ENCODE results near the gene MMP14. TPM values are rescaled to one million over a fixed set of nuclear protein-coding genes. Genes with fewer than 3 reads are reported as not detected.
"Not testable (repeated sequence)": the region's sequence is repeated elsewhere in the genome, so short reads cannot be mapped to it uniquely, and the experiment has no call there.

Gene MMP14
- total RNA-seq, 2 experiments from 2014 or later: 1.8 to 2.1 TPM

DNA sequence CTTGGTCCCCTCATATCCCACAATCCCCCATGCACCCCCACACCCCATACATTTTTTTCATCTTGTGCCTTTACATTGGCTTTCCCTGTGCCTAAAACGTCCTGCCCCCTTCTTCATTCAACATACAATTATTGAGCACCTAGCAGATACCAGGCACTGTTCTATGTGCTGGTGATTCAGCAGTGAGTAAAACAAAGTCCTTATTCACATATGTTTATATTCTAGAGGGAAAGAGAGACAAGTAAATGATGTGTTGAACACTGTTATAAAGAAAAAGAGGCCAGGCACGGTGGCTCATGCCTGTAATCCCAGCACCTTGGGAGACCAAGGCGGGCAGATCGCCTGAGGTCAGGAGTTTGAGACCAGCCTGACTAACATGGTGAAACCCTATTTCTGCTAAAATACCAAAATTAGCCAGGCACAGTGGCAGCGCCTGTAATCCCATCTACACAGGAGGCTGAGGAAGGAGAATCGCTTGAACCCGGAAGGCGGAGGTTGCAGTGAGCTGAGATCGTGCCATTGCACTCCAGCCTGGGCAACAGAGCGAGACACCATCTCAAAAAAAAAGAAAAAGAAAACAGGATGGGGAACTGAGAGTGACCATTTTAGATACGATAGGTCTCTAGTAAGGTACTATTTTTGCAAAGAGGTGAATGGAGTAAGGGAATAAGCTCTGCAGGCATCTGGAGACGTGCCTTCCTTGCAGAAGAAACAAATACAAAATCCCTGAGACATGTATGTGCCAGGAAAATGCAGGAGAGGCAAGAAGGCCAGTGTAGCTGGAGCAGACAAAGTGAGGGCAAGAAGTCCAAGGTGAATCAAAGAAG is 33.3 kb upstream of the MMP14 start:
- H3K4me1 Mint-ChIP-seq: no peaks in the 10 kb centered on the region
- POLR2A ChIA-PET: no interaction called here
- no peaks in the 10 kb centered on the region for H3K9me3 Mint-ChIP-seq
- no peak for DNase-seq
- no peak overlapping the region for H3K27ac Mint-ChIP-seq
- peaks cover 26% of the 10 kb centered on the region for H3K27me3 Mint-ChIP-seq
- H3K4me3 Mint-ChIP-seq: no peak overlapping the region
- CTCF ChIA-PET: interaction anchor here (0.5 to 0.9 kb wide), 2 partner anchors 97 to 234 kb away, joined by 3 read pairs; no protein-coding TSS in a partner anchor
- no peaks in the 10 kb centered on the region for H3K36me3 Mint-ChIP-seq (ENCODE audit: low read depth)

DNA sequence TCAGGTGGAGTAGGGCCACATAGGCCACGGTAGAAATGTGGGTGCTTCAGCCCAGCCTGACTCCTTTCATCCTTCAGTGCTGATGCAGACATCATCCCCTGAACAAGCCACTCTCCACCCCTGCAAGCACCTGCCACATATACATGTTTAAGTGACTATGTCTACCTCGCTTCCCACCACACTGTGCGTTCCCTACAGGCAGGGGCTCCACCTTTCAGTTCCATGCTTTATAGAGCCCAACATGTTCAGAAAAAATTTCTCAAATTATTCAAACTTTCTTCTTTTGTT is 32.8 kb upstream of the MMP14 start:
- Mint-ChIP-seq H3K9me3 (no peaks in the 10 kb centered on the region), H3K4me3 (no peak overlapping the region), H3K27me3 (peaks cover 24% of the 10 kb centered on the region), H3K4me1 (no peaks in the 10 kb centered on the region), H3K27ac (no peak overlapping the region), H3K36me3 (ENCODE audit: low read depth) (no peaks in the 10 kb centered on the region)
- no peak for DNase-seq
- ChIA-PET CTCF (interaction anchor here (0.5 to 0.9 kb wide), 2 partner anchors 96 to 234 kb away, joined by 3 read pairs; no protein-coding TSS in a partner anchor), POLR2A (no interaction called here)

DNA sequence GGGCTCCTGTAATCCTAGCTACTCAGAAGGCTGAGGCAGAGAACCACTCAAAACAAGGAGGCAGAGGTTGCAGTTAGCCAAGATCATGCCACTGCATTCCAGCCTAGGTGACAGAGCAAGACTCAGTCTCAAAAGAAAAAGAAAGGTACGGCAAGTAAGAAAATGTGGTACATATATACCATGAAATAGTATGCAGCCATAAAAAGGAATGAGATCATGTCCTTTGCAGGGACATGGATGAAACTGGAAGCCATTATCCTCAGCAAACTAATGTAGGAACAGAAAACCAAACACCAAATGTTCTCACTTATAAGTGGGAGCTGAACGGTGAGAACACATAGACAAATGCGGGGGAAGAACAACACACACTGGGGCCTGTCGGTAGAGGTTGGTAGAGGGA is 31.1 kb upstream of the MMP14 start:
- H3K9me3 Mint-ChIP-seq; H3K36me3 Mint-ChIP-seq (ENCODE audit: low read depth); H3K27ac Mint-ChIP-seq; DNase-seq; H3K4me1 Mint-ChIP-seq; POLR2A ChIA-PET; H3K4me3 Mint-ChIP-seq: not testable (repeated sequence)
- CTCF ChIA-PET: interaction anchor here (0.6 to 1.3 kb wide), 3 partner anchors 18 to 235 kb away, joined by 4 read pairs; no protein-coding TSS in a partner anchor
- peaks cover 15% of the 10 kb centered on the region for H3K27me3 Mint-ChIP-seq

DNA sequence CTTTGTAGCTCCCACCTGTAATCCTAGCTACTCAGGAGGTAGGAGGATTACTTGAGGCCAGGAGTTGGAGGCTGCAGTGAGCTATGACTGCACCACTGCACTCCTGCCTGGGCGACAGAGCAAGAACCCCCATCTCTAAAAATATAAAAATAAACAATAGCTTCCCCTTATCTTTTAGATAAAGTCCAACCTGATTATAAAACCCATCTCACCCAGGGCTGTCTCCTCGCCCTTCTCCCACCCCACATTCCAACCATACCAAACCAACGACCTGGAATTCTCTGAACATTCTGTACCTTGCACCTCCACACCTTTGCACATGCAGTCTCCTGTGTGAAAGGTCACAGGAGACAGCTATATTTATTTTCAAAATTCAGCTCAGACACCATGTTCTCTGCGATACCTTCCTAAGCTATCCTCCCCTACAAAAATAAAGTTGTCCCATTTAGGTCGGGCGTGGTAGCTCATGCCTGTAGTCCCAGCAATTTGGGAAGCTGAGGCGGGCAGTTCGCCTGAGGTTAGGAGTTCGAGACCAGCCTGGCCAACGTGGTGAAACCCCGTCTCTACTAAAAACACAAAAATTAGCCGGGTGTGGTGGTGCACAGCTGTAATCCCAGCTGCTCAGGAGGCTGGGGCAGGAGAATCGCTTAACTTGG is 28.8 kb upstream of the MMP14 start:
- Mint-ChIP-seq H3K27me3 (peaks cover 10% of the 10 kb centered on the region), H3K27ac (no peak overlapping the region), H3K4me1 (peaks cover 3% of the 10 kb centered on the region), H3K9me3 (no peaks in the 10 kb centered on the region), H3K36me3 (ENCODE audit: low read depth) (no peaks in the 10 kb centered on the region), H3K4me3 (no peak overlapping the region)
- no peak for DNase-seq
- ChIA-PET CTCF (interaction anchor here (0.7 to 1.9 kb wide), 4 partner anchors 15 to 251 kb away, joined by 4 to 7 read pairs (median 4); no protein-coding TSS in a partner anchor), POLR2A (no interaction called here)

DNA sequence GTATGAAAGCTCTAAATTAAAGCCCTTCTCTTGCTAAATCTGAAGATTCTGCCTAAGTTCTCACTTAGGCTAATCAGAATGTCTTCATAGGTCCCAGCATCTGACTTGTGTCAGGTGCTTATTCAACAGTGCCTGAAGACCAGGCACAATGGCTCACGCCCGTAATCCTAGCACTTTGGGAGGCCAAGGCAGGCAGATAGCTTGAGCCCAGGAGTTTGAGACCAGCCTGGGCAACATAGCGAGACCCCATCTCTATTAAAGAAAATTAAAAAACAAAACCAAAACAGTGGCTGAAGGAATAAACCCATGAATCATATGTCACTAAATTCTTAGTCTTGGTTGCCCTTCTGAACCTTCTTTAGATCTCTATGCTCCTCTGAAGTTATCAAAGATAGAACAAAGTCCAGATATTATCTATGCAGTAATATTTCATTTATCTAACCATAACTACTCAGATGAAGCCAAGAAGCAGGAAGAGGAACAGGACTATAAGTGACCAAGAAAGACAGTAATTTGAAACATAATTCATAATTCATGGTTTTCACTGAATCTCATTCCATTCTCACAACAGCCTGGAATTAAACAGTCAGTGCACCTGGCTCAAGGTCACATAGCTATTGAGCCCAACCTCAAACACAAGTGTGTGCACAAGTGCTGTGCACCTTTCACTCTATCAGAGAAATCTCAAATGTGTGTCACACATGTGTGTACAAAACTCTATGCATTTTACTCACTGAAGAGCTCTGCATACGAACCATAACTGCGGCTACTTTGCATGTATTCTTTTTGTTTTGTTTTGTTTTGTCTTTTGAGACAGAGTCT is 27.8 kb upstream of the MMP14 start:
- no peak overlapping the region for H3K4me3 Mint-ChIP-seq
- H3K27me3 Mint-ChIP-seq: peaks cover 6% of the 10 kb centered on the region
- H3K4me1 Mint-ChIP-seq: peaks cover 3% of the 10 kb centered on the region
- no peaks in the 10 kb centered on the region for H3K9me3 Mint-ChIP-seq
- no peak overlapping the region for H3K27ac Mint-ChIP-seq
- ChIA-PET CTCF (interaction anchor here (0.7 to 1.9 kb wide), 6 partner anchors 10 to 252 kb away, joined by 3 to 5 read pairs (median 3); no protein-coding TSS in a partner anchor), POLR2A (no interaction called here)
- H3K36me3 Mint-ChIP-seq (ENCODE audit: low read depth): no peaks in the 10 kb centered on the region
- no peak for DNase-seq

DNA sequence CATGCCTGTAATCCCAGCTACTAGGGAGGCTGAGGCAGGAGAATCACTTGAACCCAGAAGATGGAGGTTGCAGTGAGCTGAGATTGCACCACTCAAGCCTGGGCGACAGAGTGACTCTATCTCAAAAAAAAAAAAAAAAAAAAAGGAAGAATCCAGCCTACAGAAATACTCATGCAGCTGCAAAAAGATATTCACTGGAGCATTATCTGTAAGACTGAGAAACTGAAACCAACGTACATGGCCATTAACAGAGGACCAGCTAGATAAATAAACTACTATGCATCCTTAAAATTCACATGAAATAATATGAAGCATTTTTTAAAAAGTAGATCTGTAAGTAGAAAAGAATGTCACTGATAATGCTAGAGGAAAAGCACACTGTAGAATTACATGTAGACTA is 24.7 kb upstream of the MMP14 start:
- CTCF ChIA-PET: interaction anchor here (0.6 to 1.4 kb wide), 4 partner anchors 12 to 1008 kb away, joined by 3 to 5 read pairs (median 4); no protein-coding TSS in a partner anchor
- Mint-ChIP-seq H3K4me1 (peaks cover 16% of the 10 kb centered on the region), H3K4me3 (no peak overlapping the region), H3K27me3 (peaks cover 6% of the 10 kb centered on the region), H3K36me3 (ENCODE audit: low read depth) (no peaks in the 10 kb centered on the region), H3K9me3 (no peaks in the 10 kb centered on the region), H3K27ac (no peak overlapping the region)
- POLR2A ChIA-PET: no interaction called here
- no peak for DNase-seq

DNA sequence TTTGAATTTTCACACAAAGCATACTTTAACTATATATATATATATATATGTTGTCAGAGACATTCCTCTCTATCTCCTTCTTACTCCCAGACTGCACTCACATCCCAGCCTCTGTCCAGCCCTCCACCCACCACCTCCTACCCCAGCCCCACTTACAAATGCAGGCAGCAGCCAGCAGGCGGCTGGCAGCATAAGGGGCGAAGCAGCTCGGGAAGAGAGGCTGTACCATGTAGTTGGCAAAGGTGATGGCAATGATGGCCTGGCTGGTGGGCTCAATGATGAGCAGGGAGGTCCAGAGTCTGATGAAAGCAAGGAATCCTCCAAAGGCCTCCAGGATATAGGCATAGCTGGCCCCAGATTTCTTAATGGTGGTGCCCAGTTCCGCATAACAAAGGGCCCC is 23.6 kb upstream of the MMP14 start:
- Mint-ChIP-seq H3K9me3 (no peaks in the 10 kb centered on the region), H3K27ac (no peak overlapping the region), H3K36me3 (ENCODE audit: low read depth) (no peaks in the 10 kb centered on the region), H3K4me3 (no peak overlapping the region), H3K27me3 (peaks cover 4% of the 10 kb centered on the region), H3K4me1 (peaks cover 16% of the 10 kb centered on the region)
- DNase-seq: no peak
- ChIA-PET CTCF (interaction anchor here (0.6 to 1.3 kb wide), 4 partner anchors 17 to 42 kb away, joined by 3 to 4 read pairs (median 4); partner anchors contain the start of gene MRPL52), POLR2A (no interaction called here)

DNA sequence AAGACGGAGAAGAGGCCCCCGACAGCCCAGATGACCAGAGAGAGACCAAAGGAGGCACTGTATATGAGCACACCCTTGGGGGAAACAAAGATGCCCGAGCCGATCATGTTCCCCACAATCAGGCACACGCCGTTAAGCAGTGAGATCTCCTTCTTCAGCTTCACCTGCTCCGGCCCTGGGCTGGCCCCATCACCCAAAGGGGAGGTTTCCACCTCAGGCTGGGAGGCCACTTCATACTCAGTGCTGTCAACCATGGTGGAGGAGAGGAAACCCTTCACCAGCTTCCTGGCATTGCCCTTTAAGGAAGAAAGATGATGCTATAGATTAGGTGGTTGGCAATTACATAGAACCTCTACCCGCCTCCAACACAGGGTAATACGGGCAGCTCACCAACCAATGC is 23.2 kb upstream of the MMP14 start:
- ChIA-PET CTCF (interaction anchor here (0.6 to 1.1 kb wide), 3 partner anchors 17 to 42 kb away, joined by 3 to 4 read pairs (median 3); partner anchors contain the start of gene MRPL52), POLR2A (no interaction called here)
- no peak overlapping the region for H3K4me3 Mint-ChIP-seq
- H3K9me3 Mint-ChIP-seq: no peaks in the 10 kb centered on the region
- no peak overlapping the region for H3K27ac Mint-ChIP-seq
- peaks cover 16% of the 10 kb centered on the region for H3K4me1 Mint-ChIP-seq
- H3K36me3 Mint-ChIP-seq (ENCODE audit: low read depth): no peaks in the 10 kb centered on the region
- H3K27me3 Mint-ChIP-seq: peaks cover 3% of the 10 kb centered on the region
- DNase-seq: no peak

DNA sequence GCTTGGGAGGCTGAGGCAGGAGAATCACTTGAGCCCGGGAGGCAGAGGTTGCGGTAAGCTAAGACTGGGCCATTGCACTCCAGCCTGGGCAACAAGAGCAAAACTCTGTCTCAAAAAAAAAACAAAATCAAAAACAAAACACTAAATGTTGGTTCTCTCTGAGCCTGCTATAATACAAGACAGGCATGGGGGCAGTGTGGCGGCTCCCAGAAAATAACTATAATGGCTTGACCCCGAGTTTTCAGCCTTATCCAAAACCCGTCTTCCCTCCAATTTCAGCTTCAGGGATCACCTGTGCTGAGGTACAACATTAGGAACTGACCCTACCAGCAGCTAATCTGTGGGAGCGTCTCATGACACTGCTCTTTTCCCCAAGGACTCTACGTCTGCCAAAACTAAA is 22.0 kb upstream of the MMP14 start:
- Mint-ChIP-seq H3K36me3 (ENCODE audit: low read depth) (no peaks in the 10 kb centered on the region), H3K27me3 (no peaks in the 10 kb centered on the region), H3K9me3 (no peaks in the 10 kb centered on the region), H3K27ac (no peak overlapping the region), H3K4me1 (peaks cover 23% of the 10 kb centered on the region), H3K4me3 (no peak overlapping the region)
- POLR2A ChIA-PET: no interaction called here
- DNase-seq: no peak
- CTCF ChIA-PET: interaction anchor here (0.7 to 2.3 kb wide), 4 partner anchors 9 to 257 kb away, joined by 3 to 11 read pairs (median 6); no protein-coding TSS in a partner anchor

DNA sequence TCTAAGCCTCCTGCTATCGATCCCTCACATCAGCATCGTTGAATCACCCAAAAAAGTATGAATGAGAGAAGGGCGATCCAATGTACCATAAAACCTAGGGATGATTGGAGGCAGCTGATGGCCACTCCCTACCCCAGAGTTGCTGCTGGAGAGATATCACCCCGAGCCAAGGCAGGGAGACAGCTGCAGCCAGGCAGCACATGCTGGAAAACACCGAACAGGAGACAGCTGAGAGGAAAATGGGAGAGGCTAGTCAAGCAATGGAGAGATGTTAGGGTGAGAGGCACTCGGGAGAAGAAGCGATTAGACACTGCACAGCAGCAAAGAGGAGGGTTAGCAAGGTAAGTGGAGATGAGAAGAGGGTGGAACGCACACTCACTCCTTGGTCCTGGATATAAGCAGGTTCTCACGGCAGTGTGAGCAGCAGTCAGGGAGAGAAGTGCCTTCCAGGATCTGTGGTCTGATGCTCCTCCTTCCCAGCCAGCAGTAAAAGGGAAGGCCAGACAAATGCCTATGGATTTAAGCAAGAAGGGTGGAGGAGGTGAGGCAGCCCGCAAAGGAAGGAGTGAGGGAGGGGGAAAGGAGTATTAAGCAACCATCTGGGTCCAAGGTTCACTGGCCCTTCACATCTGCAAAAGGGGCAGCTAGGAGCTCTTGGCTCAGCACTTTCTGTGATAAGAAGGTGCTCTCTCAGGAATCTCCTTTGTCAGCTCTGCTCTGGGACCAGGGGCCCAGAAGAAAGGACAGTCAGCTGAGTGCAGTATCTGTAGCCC is 21.3 kb upstream of the MMP14 start, which contains the start of gene SLC7A7:
Gene SLC7A7, minus strand, starts transcription at position 495 of the 773 bp plus-strand sequence. CDS start 2,037 bp downstream, outside the sequence.
- Mint-ChIP-seq H3K4me1 (peaks cover 31% of the 10 kb centered on the region), H3K36me3 (ENCODE audit: low read depth) (no peaks in the 10 kb centered on the region), H3K27me3 (no peaks in the 10 kb centered on the region), H3K27ac (no peak within 1 kb of the TSS), H3K9me3 (no peaks in the 10 kb centered on the region), H3K4me3 (no peak within 1 kb of the TSS)
- ChIA-PET POLR2A (interaction anchor here (0.7 kb wide), 1 partner anchor 110 kb away, joined by 3 read pairs; no protein-coding TSS in a partner anchor), CTCF (interaction anchor here (0.7 to 2.3 kb wide), 4 partner anchors 8 to 258 kb away, joined by 3 to 11 read pairs (median 6); no protein-coding TSS in a partner anchor)
- DNase-seq: no peak

DNA sequence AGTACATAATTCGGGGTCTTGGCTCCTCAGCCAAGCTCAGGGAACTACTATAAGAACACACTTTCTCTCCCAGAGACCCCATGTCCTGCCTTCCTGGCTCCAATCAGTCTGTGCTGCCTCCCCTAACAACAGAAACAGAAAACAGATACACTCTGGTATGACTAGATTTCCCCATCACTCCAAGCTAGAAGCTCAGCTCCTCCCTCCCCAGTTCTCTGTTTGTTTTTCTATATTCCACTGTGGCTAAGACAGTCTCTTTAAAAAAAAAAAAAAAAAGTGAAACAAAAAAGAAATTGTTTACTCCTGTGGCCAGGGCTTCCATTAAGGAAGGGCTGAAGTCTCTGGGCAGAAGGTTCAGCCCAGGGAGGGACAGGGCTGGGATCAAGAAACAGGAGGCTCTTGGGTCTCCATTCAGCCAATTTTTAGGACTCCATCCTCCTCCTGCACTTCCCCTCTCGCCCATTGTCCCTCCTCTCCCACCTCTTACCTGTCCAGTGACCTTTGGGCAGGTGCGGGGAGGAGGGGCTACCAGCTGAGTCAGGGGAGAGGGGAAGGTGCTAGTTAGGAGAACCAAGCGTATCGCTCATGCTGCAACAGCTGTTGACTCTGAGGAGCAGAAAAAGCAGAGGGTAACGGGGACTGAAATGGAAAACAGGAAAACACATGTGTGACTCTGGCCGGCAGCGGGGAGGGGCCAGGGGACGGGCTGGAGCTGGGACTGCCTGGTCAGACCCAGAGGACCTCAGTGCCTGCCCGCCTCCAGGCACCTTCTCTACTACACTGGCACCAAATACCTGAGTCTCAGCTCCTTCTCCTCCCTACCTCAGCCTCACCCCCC is 17.0 kb upstream of the MMP14 start:
- POLR2A ChIA-PET: no interaction called here
- peaks cover 38% of the 10 kb centered on the region for H3K4me1 Mint-ChIP-seq
- peaks cover 17% of the 10 kb centered on the region for H3K27me3 Mint-ChIP-seq
- H3K27ac Mint-ChIP-seq: no peak overlapping the region
- no peak for DNase-seq
- no peak overlapping the region for H3K4me3 Mint-ChIP-seq
- CTCF ChIA-PET: interaction anchor here (0.7 to 2.2 kb wide), 9 partner anchors 10 to 1043 kb away, joined by 3 to 7 read pairs (median 3); no protein-coding TSS in a partner anchor
- no peaks in the 10 kb centered on the region for H3K9me3 Mint-ChIP-seq
- H3K36me3 Mint-ChIP-seq (ENCODE audit: low read depth): no peaks in the 10 kb centered on the region
